GM19099 (cell line): ENCODE measurements around the gene TRPM3.

Experiments used
- POLR2A ChIP-seq: IDR thresholded peaks from 3 replicates; pipeline ENCODE4 v1.6.1; 2011; ENCODE audit warnings: low read depth; ENCODE audit not compliant: insufficient read length; ENCODE audit errors: extremely low read depth

The TRPM3 gene

DNA sequence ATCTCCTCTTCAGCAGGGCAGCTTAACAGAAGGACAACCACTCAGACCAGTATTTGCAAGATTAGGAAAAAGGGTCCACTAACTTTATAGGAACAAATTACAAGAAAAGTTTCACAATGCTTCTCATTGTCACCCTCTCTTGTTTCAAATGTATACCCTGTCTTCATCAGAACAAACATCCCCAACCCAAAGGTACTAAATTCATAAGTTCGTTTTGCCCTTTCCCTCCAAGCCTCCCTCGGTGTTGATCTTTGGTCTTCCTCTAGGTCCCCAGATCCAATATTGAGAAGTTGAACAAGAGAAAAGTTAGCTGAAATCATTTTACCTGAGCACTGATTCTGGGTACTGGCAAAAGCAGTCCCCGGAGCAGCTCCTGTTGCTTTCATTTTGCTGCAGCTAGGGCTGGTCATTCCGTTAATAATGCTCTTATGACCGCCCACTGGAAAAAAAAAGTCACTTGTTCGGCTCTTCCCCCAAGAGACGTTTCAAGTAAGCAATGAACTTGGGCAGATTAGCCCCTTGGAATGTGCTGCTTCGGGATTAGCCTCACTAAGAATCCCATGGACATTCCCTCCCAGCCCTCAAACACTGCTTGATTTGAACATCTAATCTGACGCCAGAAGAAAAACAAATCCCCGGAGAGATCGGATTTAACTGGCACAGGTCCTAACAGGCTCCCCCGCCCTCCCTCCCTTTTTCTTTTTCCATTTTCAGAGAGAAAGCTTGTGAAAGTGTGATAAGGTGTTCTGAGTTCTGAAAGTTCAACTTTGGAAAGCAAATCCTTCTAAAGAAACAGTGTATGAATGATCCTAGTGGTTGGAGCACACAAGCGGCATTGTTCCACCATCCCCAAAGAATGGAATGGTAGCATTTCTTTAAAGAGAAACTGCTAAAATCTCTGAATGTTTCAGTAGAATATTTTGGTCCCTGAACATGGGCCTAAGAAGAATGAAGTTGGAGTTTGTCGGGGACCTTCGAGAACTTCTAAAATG is 252.5 kb downstream of the TRPM3 start:
- no peak for TF ChIP-seq POLR2A

DNA sequence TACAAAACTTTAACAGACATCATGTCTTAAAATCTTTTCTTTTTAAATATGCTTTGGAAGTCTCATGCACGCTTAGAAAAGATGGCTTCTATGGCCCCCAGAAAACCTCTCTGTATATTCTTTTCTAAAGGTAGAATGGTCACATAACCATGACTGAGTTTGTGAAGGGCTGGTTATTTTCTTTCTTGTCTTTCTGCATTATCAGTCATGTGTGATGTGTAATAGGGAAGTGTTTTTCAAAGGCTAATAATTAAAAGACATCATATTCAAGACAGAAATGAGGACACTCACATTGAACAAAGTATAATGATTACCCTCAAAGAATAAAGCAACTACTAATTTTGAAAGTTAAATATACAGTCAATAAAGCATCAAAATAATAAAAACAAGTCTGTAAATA is 253.4 kb downstream of the TRPM3 start:
- TF ChIP-seq POLR2A: no peak

DNA sequence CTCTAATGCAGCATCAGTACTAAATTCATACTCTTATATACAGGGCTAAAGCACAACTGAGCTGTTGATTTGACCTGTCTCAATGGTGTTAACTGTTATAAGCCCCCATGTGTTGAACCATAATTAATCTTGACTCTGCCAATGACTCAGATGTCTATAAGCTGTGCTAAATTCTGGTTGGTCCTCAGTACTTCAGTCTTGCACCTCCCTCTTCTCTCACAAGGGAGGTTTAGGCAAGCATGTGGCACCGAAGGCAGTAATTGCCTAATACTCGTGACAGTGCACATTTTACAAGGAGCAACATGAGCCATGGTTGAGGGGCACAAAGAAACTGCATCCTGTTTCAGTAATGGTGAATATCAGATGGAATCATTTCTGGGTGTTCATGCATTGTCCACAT is 255.9 kb downstream of the TRPM3 start:
- no peak for TF ChIP-seq POLR2A

DNA sequence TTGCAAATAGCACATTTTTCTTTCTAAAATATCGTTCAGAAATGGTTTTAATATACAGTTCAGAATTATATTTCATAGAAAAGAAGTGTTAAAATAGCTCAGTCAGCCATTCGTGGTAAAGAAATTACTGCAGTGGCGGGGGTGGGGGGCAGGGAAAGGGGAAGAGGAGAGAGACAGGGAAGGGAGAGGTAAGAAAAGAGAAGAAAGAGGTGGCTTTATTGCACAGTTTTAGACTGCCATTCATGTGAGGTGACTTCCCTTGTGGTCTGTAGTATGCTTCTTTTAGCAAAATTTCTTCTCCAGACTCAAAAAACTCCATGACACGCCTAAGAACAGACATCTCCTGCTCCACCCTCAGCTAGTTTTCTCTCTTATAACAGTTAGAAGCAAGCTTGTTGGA is 259.6 kb downstream of the TRPM3 start:
- no peak for TF ChIP-seq POLR2A

DNA sequence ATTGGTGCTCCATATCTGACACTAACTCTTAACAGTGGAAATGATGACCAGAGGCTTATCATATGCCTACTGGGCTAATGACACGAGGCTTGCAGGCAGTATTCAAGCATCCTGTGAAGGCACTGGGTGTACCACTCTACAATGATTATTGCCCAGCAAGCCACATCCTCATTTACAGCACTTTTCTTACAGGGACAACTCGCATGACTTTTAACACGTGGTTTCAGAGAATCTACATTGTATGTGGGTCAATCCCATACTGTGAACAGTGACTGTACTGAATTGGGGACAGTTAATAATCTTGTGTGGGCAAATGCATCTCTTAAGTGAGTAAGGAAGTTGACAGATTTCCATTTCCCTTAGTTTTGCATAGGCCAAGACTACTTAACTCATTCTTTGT is 260.0 kb downstream of the TRPM3 start:
- TF ChIP-seq POLR2A: no peak

DNA sequence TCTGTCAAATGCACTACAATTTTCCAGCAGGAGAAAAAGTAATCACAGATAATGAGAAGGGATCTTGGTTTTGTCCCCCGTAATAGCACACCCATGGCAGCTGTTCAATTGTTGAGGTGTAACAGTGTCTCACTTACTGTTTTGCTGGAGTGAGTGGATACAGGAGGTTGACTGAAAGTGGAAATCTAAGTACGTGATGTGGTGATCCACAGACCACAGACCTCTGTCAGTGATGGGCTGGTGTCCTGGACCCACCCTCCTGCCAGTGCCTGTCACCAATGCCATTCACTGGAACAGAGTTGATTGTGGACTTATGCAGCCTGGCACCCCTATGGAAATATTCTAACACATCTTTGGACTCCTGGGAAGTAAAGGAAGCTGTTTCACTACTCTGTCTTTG is 261.7 kb downstream of the TRPM3 start:
- no peak for TF ChIP-seq POLR2A

DNA sequence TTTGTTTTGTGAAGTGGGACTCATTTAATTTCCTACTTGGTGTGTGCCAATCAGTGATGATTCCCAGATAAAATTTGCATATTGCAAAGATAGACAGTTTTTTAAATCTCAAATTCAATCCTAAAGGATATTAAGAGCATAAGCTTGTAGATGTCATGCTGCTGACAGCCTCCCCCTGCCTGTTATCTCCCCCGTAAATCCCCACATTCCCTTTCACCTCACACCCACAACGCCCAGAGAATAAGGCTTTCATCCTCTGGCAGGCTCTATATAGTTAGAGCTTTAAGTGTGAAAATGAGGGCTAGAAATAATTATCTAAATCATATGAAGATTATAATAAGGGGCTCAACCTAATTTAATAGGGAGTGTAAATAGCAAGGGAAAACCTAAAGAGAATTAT is 265.0 kb downstream of the TRPM3 start:
- no peak for TF ChIP-seq POLR2A

DNA sequence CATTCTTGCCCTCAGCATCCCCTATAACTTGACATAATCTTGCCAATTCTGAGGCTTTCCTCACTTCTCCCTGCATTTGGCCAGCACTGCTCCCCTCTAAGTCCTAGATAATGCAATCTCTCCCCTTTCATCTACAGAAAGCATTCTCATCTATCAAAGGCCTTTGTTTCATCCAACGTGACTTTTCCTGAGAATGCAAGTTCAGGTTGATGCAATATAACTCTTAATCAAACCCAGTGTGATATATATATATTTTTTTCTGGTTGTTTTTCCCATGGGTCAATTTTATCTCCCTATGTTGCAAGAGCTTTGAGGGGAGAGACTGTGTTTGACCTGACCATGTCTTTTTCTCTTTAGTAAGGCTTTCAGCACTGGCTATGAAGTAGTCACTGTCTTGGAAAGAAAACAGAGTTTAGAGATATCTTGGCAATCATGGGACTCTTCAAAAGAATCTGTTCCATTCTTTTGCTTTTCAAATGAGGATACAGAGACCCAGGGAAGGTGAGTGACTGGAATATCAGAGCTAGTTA is 268.6 kb downstream of the TRPM3 start:
- no peak for TF ChIP-seq POLR2A

DNA sequence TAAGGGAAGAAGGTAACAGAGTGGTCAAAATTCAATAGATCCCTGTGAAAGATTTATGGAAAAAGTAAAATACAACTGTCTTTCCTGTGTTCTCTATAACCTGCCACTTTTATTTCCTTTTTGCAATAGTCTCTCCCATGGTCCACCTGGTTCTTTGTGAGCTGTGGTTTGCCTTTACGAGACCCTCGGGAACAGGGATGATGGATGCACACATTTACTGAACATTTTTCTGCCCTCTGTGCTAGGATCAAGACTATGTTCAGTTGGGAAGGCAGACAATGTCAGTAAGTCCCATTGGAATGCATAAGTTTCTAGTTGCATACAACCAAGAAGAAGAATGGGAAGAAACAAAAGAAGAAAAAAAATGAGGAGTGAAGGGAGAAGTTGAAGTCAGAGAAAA is 281.2 kb downstream of the TRPM3 start:
- TF ChIP-seq POLR2A: no peak

DNA sequence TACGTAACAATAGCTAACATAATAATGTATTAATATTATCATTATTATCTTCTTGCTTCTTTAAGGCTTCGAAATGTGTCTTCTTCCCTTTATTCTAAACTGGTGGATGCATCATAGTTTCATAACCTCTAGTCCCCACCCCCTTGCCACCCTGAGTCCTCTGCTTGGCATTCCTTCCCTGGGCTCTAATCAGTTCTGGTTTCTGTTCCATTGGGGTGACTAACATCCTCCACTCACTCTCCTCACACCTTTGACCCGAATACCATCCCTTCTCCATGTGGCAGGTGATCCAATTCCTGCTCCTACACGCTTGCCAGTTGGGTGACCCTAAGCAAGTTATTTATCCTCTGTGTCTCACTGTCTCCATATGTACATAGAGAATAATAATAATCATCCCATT is 286.1 kb downstream of the TRPM3 start:
- TF ChIP-seq POLR2A: no peak

DNA sequence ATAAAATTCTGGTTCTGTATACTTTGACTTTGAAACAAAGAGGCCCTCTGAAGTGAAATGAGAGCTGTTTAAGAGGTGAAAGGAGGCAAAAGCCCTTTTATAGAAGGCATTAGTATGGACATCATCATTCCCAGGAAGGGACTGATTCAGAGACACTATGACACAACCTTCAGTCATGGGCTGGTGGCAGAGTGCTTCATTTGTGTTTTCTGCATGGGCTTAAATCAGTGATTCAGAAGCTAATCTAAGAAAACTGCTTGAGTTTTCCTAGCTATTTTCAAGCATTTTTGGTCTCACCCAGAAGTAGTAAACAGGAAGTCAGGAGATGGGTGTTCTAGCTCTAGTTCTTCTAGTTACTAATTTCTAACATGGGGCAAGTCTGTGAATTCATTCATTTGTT is 288.9 kb downstream of the TRPM3 start:
- no peak for TF ChIP-seq POLR2A

DNA sequence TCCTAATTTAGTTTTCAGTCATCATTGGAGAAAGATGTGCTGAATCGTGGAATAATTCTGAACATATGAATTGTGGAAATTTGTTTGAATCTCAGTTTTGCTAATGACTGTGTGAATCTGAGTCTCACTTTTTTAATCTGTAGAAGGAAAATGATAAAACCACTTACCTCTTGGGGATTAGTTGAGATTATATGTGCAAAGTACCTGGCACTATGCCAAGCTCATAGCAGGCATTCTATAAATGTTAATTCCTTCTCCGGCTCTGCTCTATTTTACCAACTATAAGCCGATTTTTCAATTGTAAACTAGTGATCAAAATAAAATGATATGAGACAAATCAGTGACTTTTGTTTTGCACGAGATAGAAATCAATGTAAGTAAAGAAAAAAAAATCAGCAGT is 290.8 kb downstream of the TRPM3 start:
- no peak for TF ChIP-seq POLR2A

DNA sequence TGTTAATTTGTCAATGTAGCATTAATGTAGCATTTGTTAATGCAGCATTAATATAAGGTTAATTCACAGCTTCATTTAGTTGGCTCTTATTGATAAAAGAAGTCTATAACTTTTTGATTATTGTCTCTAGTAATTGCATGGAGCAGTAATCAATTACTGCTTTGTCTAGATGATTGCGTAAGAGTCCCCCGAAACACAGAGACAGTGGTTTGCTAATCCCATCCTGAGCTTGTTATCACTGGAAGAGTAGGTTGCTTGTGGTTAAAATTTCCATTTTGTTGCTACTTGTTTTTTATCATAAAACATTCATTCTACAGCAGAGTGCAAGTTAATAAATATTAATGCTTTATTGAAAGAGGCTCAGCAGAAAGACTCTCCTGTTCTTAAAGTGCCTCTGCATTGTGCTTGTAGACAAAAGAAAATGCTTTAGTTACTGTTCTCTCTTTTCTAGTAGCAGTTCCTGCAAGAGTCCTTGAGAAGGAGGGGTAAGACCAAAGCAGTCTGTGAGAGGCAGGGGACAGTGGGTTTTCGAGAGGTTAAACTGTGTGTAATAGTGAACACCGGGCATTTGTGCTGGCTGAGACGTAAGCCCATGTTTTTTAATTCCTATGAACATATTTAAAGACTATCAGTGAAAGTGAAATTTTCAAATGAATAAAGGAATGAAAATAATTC is 291.7 kb downstream of the TRPM3 start:
- TF ChIP-seq POLR2A: no peak

DNA sequence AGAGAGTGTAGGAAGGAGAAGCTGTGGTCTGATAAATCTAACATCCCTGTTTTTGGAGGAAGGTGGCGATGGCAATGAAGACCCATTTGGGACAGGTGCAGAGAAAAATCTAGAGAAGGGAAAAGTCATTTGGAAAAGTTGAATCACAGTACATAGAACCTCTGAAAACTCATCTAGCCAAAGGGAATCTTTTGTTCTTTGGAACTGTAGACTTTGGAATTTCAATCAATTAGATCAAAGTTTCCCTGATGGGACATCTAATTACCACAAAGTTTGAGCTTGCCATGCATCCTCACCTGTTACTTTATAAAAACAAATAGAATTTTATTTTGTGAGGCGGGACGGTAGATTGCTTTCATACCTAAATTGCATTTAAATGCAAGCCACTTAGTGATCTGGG is 294.9 kb downstream of the TRPM3 start:
- no peak for TF ChIP-seq POLR2A

DNA sequence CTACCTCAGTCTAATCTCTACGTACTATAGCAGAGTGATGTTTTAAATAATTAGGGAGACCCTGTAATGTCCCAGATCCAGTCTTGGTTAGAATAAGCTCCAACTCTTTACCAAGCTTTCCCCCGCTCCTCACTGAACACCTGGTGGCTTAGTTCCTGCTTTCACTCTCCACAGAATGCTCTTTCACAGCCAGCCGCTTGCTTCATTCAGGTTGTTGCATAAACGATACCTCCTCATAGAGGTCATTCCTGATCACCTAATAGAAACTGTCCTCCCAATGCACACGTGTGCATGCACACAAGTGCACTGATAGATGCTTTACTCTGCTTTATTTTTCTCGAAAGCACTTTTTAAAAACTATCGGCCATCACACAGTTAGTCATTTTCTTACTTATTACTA is 298.1 kb downstream of the TRPM3 start:
- no peak for TF ChIP-seq POLR2A

DNA sequence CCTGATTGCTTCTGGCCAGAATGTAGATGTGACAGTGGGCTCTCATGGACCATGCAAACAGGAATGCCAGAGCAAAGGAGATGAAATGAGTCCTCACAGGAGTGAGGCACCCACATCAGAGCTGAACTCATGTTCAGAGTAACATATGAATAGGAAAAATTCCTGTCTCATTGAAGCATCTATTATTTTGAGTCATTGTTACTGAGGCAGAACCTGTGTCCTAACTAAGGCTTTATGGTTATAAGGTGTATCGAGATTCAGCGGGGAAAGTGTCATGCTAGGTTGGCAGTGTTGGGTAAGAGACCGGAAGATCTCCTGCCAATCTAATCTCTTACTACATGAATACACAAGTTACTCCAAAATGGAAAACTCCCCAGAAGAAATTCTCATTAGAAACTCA is 304.1 kb downstream of the TRPM3 start:
- no peak for TF ChIP-seq POLR2A

DNA sequence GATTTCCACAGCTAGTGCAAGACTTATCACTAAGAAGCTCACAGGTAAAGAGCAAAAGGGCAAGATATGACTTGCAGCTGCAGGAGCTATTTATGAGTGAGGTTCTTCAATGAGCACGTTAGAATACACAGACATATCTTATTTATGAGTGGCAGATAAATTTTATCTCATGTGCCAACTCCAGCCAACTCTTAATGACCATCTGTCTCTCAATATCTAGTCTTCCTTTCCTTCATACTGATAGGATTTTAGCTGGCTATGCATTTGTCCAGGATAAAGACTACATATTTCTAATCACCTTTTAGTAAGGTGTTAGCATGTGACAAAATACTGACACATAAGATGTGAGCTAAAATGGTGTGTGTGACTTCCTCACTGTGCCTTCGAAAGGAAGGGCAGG is 304.5 kb downstream of the TRPM3 start:
- no peak for TF ChIP-seq POLR2A

DNA sequence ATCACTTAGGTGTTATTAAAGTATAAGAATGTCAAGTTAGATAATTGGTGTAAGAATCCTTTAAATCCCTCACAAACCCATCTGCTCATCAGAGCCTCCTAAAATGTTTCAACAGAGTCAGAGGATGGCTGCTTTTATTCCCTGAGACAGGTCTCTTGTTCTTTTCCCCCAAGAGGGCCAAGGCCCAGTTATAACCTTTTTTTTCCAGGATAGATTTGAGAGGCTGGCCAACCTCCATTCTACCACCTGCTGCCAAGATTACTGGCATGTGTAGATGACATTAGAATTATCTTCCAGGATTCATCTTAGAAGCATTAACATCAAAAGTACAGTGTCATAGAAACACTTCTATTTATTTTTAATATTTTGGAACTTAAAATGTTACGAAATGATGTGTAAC is 305.1 kb downstream of the TRPM3 start:
- no peak for TF ChIP-seq POLR2A
